Loucy (cell line): Measurements from ENCODE around the gene SIM2.

Experiments
- H2AFZ ChIP-seq: fragments of 200-600 bp; sonication (generic); 2 replicates; pipeline ENCODE4 v1.6.0; 2016; ENCODE audit warnings: antibody characterized with exemption, mild to moderate bottlenecking, low read length, moderate library complexity
- H3F3A ChIP-seq: fragments of 200-600 bp; 2 replicates; pipeline ENCODE4 v1.6.0; 2016; ENCODE audit warnings: antibody characterized with exemption, low read depth, mild to moderate bottlenecking
- H3K27me3 ChIP-seq: fragments of 200-600 bp; sonication (generic); 2 replicates; pipeline ENCODE4 v1.6.1; 2014; ENCODE audit warnings: low read length, mild to moderate bottlenecking; ENCODE audit not compliant: insufficient read depth, poor library complexity, severe bottlenecking
- H3K36me3 ChIP-seq: fragments of 200-600 bp; sonication (generic); 2 replicates; pipeline ENCODE4 v1.6.1; 2016; ENCODE audit warnings: low read length; ENCODE audit not compliant: insufficient read depth
- H3K4me1 ChIP-seq: fragments of 200-600 bp; sonication (generic); 2 replicates; pipeline ENCODE4 v1.5.1; 2014; ENCODE audit warnings: low read length, mild to moderate bottlenecking; ENCODE audit not compliant: insufficient read depth, poor library complexity, severe bottlenecking
- H3K4me2 ChIP-seq: fragments of 200-600 bp; sonication (generic); 2 replicates; pipeline ENCODE4 v1.6.0; 2014; ENCODE audit warnings: antibody characterized with exemption, low read length, low read depth, mild to moderate bottlenecking; ENCODE audit not compliant: poor library complexity, severe bottlenecking
- H3K4me3 ChIP-seq: fragments of 200-600 bp; sonication (generic); 2 replicates; pipeline ENCODE4 v1.5.1; 2014; ENCODE audit warnings: low read length, mild to moderate bottlenecking, mixed read lengths; ENCODE audit not compliant: poor library complexity, severe bottlenecking
- H3K79me2 ChIP-seq: fragments of 200-600 bp; sonication (generic); 2 replicates; pipeline ENCODE4 v1.6.1; 2014; ENCODE audit warnings: low read length; ENCODE audit not compliant: insufficient read depth
- H3K9ac ChIP-seq: fragments of 200-600 bp; sonication (generic); 2 replicates; pipeline ENCODE4 v1.6.0; 2014; ENCODE audit warnings: mild to moderate bottlenecking, low read depth, low read length, moderate library complexity; ENCODE audit not compliant: poor library complexity, severe bottlenecking
- H3K9me2 ChIP-seq: fragments of 200-600 bp; sonication (generic); replicated peaks from 2 replicates; pipeline ENCODE4 v1.6.1; 2016; ENCODE audit warnings: low read depth, low read length, mixed read lengths
- H3K9me3 ChIP-seq: fragments of 200-600 bp; sonication (generic); 2 replicates; pipeline ENCODE4 v1.6.1; 2014; ENCODE audit warnings: mild to moderate bottlenecking, antibody characterized with exemption, low read length, low read depth; ENCODE audit not compliant: insufficient read depth
- H4K20me1 ChIP-seq: fragments of 200-600 bp; sonication (generic); 2 replicates; pipeline ENCODE4 v1.6.0; 2014; ENCODE audit warnings: antibody characterized with exemption, low read length, mild to moderate bottlenecking; ENCODE audit not compliant: insufficient read depth, poor library complexity, severe bottlenecking
- CTCF ChIP-seq: fragments of 200-600 bp; sonication (generic); conservative IDR thresholded peaks from 2 replicates; pipeline ENCODE4 v1.5.1; 2014; ENCODE audit warnings: mild to moderate bottlenecking, antibody characterized with exemption, low read length
- EZH2phosphoT487 ChIP-seq: fragments of 200-600 bp; IDR thresholded peaks from 2 replicates; pipeline ENCODE4 v1.6.1; 2018; ENCODE audit warnings: antibody characterized with exemption, mild to moderate bottlenecking, moderate library complexity, borderline replicate concordance

SIM2 gene

DNA sequence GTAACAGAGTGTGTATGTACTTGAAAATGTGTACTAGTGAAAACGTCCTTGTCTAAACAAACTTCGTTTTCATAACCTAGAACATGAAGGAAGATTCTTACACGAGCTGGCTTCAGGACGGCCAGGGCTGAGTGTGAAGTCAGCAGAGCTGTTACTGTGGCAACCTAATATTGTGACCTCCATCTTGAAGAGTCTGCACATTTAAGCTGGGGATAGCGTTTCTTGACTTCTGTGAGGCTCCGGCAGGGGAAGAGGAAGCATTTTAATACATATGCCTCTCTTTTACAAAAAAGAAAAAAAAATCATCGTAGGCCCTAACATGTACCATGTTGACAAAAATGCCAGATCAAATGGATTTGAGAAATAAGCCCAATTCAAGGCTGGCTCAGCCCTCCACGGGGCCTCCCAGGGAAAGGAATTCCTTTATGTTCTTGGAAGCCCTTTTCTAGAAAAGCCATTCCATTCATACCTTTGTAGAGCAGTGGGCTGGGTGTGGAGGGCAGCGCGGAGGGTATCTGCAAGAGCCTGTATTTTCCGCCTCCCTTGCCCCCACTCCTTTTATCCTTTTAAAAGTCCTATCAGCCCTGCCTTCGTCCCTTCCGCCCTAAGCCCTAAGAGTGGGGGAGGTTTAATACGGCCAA, 51.1 kb downstream of the SIM2 start:
- H3K9ac ChIP-seq = no peak overlapping the region
- no peak overlapping the region for H2AFZ ChIP-seq
- no peak overlapping the region for H3K4me2 ChIP-seq
- H3K4me1 ChIP-seq = peaks cover 13% of the 10 kb centered on the region
- no peaks in the 10 kb centered on the region for H3F3A ChIP-seq
- H3K27me3 ChIP-seq = no peaks in the 10 kb centered on the region
- TF ChIP-seq EZH2phosphoT487 = no peak
- no peak for TF ChIP-seq CTCF
- no peaks in the 10 kb centered on the region for H3K79me2 ChIP-seq
- no peaks in the 10 kb centered on the region for H3K36me3 ChIP-seq
- no peaks in the 10 kb centered on the region for H3K9me3 ChIP-seq
- no peaks in the 10 kb centered on the region for H4K20me1 ChIP-seq
- no peak overlapping the region for H3K4me3 ChIP-seq
- no peaks in the 10 kb centered on the region for H3K9me2 ChIP-seq

GRCh38 chr21:36750576-36750959, 51.7 kb downstream of the SIM2 start:
- Histone ChIP-seq H3K9me2 (no peaks in the 10 kb centered on the region), H4K20me1 (no peaks in the 10 kb centered on the region), H3F3A (no peaks in the 10 kb centered on the region), H3K9me3 (no peaks in the 10 kb centered on the region), H3K4me2 (no peak overlapping the region), H3K4me1 (peaks cover 13% of the 10 kb centered on the region), H3K4me3 (no peak overlapping the region), H3K27me3 (no peaks in the 10 kb centered on the region), H3K79me2 (no peaks in the 10 kb centered on the region), H2AFZ (no peak overlapping the region), H3K9ac (no peak overlapping the region), H3K36me3 (no peaks in the 10 kb centered on the region)
- TF ChIP-seq CTCF (no peak), EZH2phosphoT487 (no peak)

GRCh38 chr21:36751383-36751782, 52.5 kb downstream of the SIM2 start:
- peak overlapping the region; percentile 21 for H3K4me3 ChIP-seq
- H3K27me3 ChIP-seq = no peaks in the 10 kb centered on the region
- H3K36me3 ChIP-seq = no peaks in the 10 kb centered on the region
- H2AFZ ChIP-seq = no peak overlapping the region
- H3F3A ChIP-seq = no peaks in the 10 kb centered on the region
- H3K4me2 ChIP-seq = peak overlapping the region; percentile 63
- peaks cover 13% of the 10 kb centered on the region for H3K4me1 ChIP-seq
- H3K79me2 ChIP-seq = no peaks in the 10 kb centered on the region
- no peaks in the 10 kb centered on the region for H3K9me2 ChIP-seq
- H3K9ac ChIP-seq = peak overlapping the region; percentile 10
- no peak for TF ChIP-seq EZH2phosphoT487
- no peak for TF ChIP-seq CTCF
- H3K9me3 ChIP-seq = no peaks in the 10 kb centered on the region
- H4K20me1 ChIP-seq = no peaks in the 10 kb centered on the region
